ENCODE data around the gene KIAA1549.

The KIAA1549 gene

DNA sequence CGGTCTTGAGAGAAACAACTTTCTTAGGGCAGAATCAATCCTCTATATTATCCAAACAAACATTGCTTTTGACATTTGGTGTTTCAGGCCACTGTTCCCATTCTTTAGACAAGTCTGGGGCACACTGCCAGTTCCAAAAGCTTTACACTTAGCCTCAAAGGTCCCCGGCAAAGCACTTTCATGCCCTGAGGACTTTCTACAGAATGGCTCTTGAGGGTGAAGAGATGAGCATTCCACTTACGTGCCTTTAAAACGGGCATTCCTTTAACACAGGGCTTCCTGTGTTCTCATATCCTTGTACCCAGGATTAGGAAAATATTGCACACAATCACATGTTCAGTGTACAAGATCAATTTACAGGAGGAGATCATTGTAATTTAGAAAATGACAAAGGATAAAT, 196.5 kb downstream of the KIAA1549 start:
- no peak for DNase-seq (ENCODE audit: low read depth)
- TF ChIP-seq, protein P1, sequence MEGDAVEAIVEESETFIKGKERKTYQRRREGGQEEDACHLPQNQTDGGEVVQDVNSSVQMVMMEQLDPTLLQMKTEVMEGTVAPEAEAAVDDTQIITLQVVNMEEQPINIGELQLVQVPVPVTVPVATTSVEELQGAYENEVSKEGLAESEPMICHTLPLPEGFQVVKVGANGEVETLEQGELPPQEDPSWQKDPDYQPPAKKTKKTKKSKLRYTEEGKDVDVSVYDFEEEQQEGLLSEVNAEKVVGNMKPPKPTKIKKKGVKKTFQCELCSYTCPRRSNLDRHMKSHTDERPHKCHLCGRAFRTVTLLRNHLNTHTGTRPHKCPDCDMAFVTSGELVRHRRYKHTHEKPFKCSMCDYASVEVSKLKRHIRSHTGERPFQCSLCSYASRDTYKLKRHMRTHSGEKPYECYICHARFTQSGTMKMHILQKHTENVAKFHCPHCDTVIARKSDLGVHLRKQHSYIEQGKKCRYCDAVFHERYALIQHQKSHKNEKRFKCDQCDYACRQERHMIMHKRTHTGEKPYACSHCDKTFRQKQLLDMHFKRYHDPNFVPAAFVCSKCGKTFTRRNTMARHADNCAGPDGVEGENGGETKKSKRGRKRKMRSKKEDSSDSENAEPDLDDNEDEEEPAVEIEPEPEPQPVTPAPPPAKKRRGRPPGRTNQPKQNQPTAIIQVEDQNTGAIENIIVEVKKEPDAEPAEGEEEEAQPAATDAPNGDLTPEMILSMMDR (IDR thresholded peaks at IDR 0.05; ENCODE audit: insufficient read depth, low read depth, low read length, missing control alignments), result no peak
- H3K4me3 ChIP-seq (ENCODE audit: low read length), result no peak overlapping the region
